Glomerular visceral epithelial cell (primary cell): ENCODE results near the gene DAB2IP.
A peak's percentile ranks its signal among the peaks of the same experiment; 100 is the strongest.

Source experiments
- DNase-seq: peaks from one replicate; pipeline ENCODE4 v3.0.0-alpha.2; 2016; ENCODE audit errors: extremely low spot score

The DAB2IP gene

GRCh38 chr9:121625590-121625989, 25.8 kb upstream of the DAB2IP start:
- DNase-seq: no peak

- DNase-seq: no peak
These were observed 25.4 kb upstream of the DAB2IP start for GRCh38 chr9:121626012-121626411.

GRCh38 chr9:121627427-121627826, 24.0 kb upstream of the DAB2IP start:
- no peak for DNase-seq

- DNase-seq: no peak
These were observed 23.0 kb upstream of the DAB2IP start for GRCh38 chr9:121628401-121628800.

- no peak for DNase-seq
These were observed 20.3 kb upstream of the DAB2IP start for GRCh38 chr9:121631115-121631514.

GRCh38 chr9:121631978-121632418, 19.4 kb upstream of the DAB2IP start:
- DNase-seq: no peak

GRCh38 chr9:121633119-121633714, 18.2 kb upstream of the DAB2IP start:
- DNase-seq: no peak

GRCh38 chr9:121633736-121634135, 17.7 kb upstream of the DAB2IP start:
- no peak for DNase-seq

- DNase-seq: peak; percentile 40
These were observed 16.8 kb upstream of the DAB2IP start for GRCh38 chr9:121634329-121635261.

- DNase-seq: no peak
These were observed 16.0 kb upstream of the DAB2IP start for GRCh38 chr9:121635300-121635876.

GRCh38 chr9:121636341-121636865, 15.0 kb upstream of the DAB2IP start:
- no peak for DNase-seq

- no peak for DNase-seq
These were observed 14.3 kb upstream of the DAB2IP start for GRCh38 chr9:121636978-121637712.

GRCh38 chr9:121637713-121638220, 13.7 kb upstream of the DAB2IP start:
- peak; percentile 65 for DNase-seq

GRCh38 chr9:121638399-121638798, 13.0 kb upstream of the DAB2IP start:
- no peak for DNase-seq

- no peak for DNase-seq
These were observed 12.4 kb upstream of the DAB2IP start for GRCh38 chr9:121638901-121639592.

GRCh38 chr9:121639619-121640018, 11.8 kb upstream of the DAB2IP start:
- no peak for DNase-seq

GRCh38 chr9:121640076-121640475, 11.4 kb upstream of the DAB2IP start:
- no peak for DNase-seq

GRCh38 chr9:121640491-121641223, 10.8 kb upstream of the DAB2IP start:
- no peak for DNase-seq

GRCh38 chr9:121641224-121641611, 10.2 kb upstream of the DAB2IP start:
- no peak for DNase-seq

- DNase-seq: no peak
These were observed 8.7 kb upstream of the DAB2IP start for GRCh38 chr9:121642758-121643157.
